Neural crest cell (in vitro differentiated cells): Measurements from ENCODE around the gene RELN. TPM values are rescaled to one million over a fixed set of nuclear protein-coding genes. Genes with fewer than 3 reads are reported as not detected.

ENCODE experiments used
- DNase-seq: peaks from one replicate; pipeline ENCODE4 v3.0.0; 2021; ENCODE audit warnings: low read depth, mixed read lengths, low spot score
- H3K27ac Mint-ChIP-seq: one replicate; pipeline ENCODE4 v1.8.0; 2021; ENCODE audit warnings: mild to moderate bottlenecking, mixed read lengths; ENCODE audit not compliant: unreplicated experiment
- H3K27me3 Mint-ChIP-seq: 2 replicates; pipeline ENCODE4 v1.8.0; 2021; ENCODE audit warnings: low read depth, mild to moderate bottlenecking, mixed read lengths
- H3K36me3 Mint-ChIP-seq: 2 replicates; pipeline ENCODE4 v1.8.0; 2021; ENCODE audit warnings: low read depth, mild to moderate bottlenecking, mixed read lengths
- H3K4me1 Mint-ChIP-seq: 2 replicates; pipeline ENCODE4 v1.8.0; 2021; ENCODE audit warnings: mixed read lengths
- H3K4me3 Mint-ChIP-seq: one replicate; pipeline ENCODE4 v1.8.0; 2021; ENCODE audit warnings: mild to moderate bottlenecking, mixed read lengths
- H3K9me3 Mint-ChIP-seq: 2 replicates; pipeline ENCODE4 v1.8.0; 2021; ENCODE audit warnings: mixed read lengths
- CTCF ChIP-seq: fragments of 200-600 bp; sonication (generic); conservative IDR thresholded peaks from 2 replicates; pipeline ENCODE4 v1.5.0; 2021; ENCODE audit warnings: antibody characterized with exemption, mild to moderate bottlenecking
- total RNA-seq: library from RNA; stranded (reverse); gene quantifications from 2 replicates; pipeline ENCODE4 v1.2.1, GENCODE V29; 2021

The RELN gene
- total RNA-seq, 1 donor from 2014 or later = 0.02 TPM

GRCh38 chr7:104012835-104013234 lies 23.4 kb upstream of the RELN start:
- TF ChIP-seq CTCF = no peak
- Mint-ChIP-seq H3K4me3 (no peak overlapping the region), H3K36me3 (no peaks in the 10 kb centered on the region), H3K27me3 (peaks cover 32% of the 10 kb centered on the region), H3K9me3 (no peaks in the 10 kb centered on the region), H3K27ac (no peak overlapping the region), H3K4me1 (no peaks in the 10 kb centered on the region)
- no peak for DNase-seq

- Mint-ChIP-seq H3K27me3 (peaks cover 27% of the 10 kb centered on the region), H3K9me3 (no peaks in the 10 kb centered on the region), H3K36me3 (no peaks in the 10 kb centered on the region), H3K4me1 (no peaks in the 10 kb centered on the region), H3K4me3 (no peak overlapping the region), H3K27ac (no peak overlapping the region)
- TF ChIP-seq CTCF = no peak
- DNase-seq = no peak
These were observed 22.4 kb upstream of the RELN start for GRCh38 chr7:104011829-104012228.

- Mint-ChIP-seq H3K27me3 (peaks cover 15% of the 10 kb centered on the region), H3K27ac (no peak overlapping the region), H3K9me3 (no peaks in the 10 kb centered on the region), H3K4me3 (no peak overlapping the region), H3K4me1 (no peaks in the 10 kb centered on the region), H3K36me3 (no peaks in the 10 kb centered on the region)
- TF ChIP-seq CTCF = no peak
- DNase-seq = no peak
These were observed 20.8 kb upstream of the RELN start for GRCh38 chr7:104010052-104010909.

GRCh38 chr7:104008107-104008506 lies 18.6 kb upstream of the RELN start:
- Mint-ChIP-seq H3K27me3 (peaks cover 13% of the 10 kb centered on the region), H3K36me3 (no peaks in the 10 kb centered on the region), H3K4me3 (no peak overlapping the region), H3K4me1 (no peaks in the 10 kb centered on the region), H3K9me3 (no peaks in the 10 kb centered on the region), H3K27ac (no peak overlapping the region)
- no peak for TF ChIP-seq CTCF
- DNase-seq = no peak

GRCh38 chr7:104007614-104008013 lies 18.2 kb upstream of the RELN start:
- Mint-ChIP-seq H3K27ac (no peak overlapping the region), H3K9me3 (no peaks in the 10 kb centered on the region), H3K27me3 (peaks cover 17% of the 10 kb centered on the region), H3K36me3 (no peaks in the 10 kb centered on the region), H3K4me1 (no peaks in the 10 kb centered on the region), H3K4me3 (no peak overlapping the region)
- no peak for TF ChIP-seq CTCF
- no peak for DNase-seq
